HG02852 (cell line): ENCODE results near the gene UBA52.
"Not testable (repeated sequence)": the region's sequence is repeated elsewhere in the genome, so short reads cannot be mapped to it uniquely, and the experiment has no call there.

ENCODE experiments used
- ATAC-seq: cut with Tn5 transposase; IDR thresholded peaks from one replicate; pipeline ENCODE4 v1.9.1; 2021; ENCODE audit warnings: mild to moderate bottlenecking, moderate library complexity; ENCODE audit not compliant: unreplicated experiment

The UBA52 gene

GRCh38 chr19:18571564-18572344 lies at the start of gene UBA52:
TSS of gene UBA52 (plus strand) at chr19:18571857. CDS start at chr19:18573301, 1,444 bp downstream.
- ATAC-seq, result peak; percentile 87

GRCh38 chr19:18522124-18522861 lies 49.4 kb upstream of the UBA52 start:
- peak; percentile 85 for ATAC-seq

- not testable (repeated sequence) for ATAC-seq
Measured at GRCh38 chr19:18522862-18523440, 48.7 kb upstream of the UBA52 start.

GRCh38 chr19:18523841-18524240 lies 47.8 kb upstream of the UBA52 start:
- ATAC-seq, result no peak

GRCh38 chr19:18526316-18526715 lies 45.3 kb upstream of the UBA52 start:
- ATAC-seq, result no peak

GRCh38 chr19:18529782-18530181 lies 41.9 kb upstream of the UBA52 start:
- ATAC-seq, result no peak

GRCh38 chr19:18531485-18531884 lies 40.2 kb upstream of the UBA52 start:
- ATAC-seq, result no peak

- ATAC-seq, result no peak
Measured at GRCh38 chr19:18532168-18532890, 39.3 kb upstream of the UBA52 start.

GRCh38 chr19:18533058-18533457 lies 38.6 kb upstream of the UBA52 start:
- no peak for ATAC-seq

- ATAC-seq, result no peak
Measured at GRCh38 chr19:18536475-18536874, 35.2 kb upstream of the UBA52 start.

GRCh38 chr19:18537431-18537830 lies 34.2 kb upstream of the UBA52 start:
- no peak for ATAC-seq

GRCh38 chr19:18538115-18538514 lies 33.5 kb upstream of the UBA52 start:
- ATAC-seq, result no peak

- no peak for ATAC-seq
Measured at GRCh38 chr19:18539372-18539771, 32.3 kb upstream of the UBA52 start.

- ATAC-seq, result not testable (repeated sequence)
Measured at GRCh38 chr19:18540200-18540599, 31.5 kb upstream of the UBA52 start.

GRCh38 chr19:18541258-18541991 lies 30.2 kb upstream of the UBA52 start:
- no peak for ATAC-seq

GRCh38 chr19:18541992-18542940 lies 29.4 kb upstream of the UBA52 start:
- ATAC-seq, result no peak

GRCh38 chr19:18542941-18543813 lies 28.5 kb upstream of the UBA52 start, which contains the start of gene FKBP8:
TSS of gene FKBP8 (minus strand) at chr19:18543573. CDS start at chr19:18541970, 1,603 bp downstream.
- ATAC-seq, result peak; percentile 93

GRCh38 chr19:18543814-18544475 lies 27.7 kb upstream of the UBA52 start:
- peak; percentile 47 for ATAC-seq
